ENCODE data around the gene POC1B.

The POC1B gene

DNA sequence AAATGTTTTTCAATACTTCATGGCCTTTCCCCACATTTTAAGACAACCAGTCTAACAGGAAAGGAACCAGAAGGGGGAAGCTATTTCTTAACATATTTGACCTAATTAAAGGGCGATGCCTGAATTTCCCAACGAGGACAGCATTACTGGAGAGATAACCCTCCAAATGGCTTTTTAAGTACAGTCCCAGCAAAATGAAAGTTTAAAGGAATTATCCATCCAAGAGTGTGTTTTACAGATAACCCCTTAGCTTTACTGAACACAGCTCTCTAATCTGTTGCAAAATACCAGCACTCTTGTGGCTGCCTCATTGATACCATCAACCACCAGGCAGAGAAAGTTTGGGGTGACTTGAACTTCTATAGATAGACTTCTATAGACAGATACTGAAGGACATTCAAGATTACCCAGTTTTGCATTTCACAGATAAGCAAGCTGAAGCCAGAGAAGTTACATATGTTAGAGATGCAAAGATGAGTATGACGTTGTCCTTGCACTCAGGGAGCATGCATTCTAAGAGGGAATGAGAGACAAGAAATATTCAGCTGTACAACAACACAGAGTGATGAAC is 132.2 kb downstream of the POC1B start:
- H3K4me3 ChIP-seq (ENCODE audit: low read depth, low read length): no peak overlapping the region
- TF ChIP-seq, protein P1, sequence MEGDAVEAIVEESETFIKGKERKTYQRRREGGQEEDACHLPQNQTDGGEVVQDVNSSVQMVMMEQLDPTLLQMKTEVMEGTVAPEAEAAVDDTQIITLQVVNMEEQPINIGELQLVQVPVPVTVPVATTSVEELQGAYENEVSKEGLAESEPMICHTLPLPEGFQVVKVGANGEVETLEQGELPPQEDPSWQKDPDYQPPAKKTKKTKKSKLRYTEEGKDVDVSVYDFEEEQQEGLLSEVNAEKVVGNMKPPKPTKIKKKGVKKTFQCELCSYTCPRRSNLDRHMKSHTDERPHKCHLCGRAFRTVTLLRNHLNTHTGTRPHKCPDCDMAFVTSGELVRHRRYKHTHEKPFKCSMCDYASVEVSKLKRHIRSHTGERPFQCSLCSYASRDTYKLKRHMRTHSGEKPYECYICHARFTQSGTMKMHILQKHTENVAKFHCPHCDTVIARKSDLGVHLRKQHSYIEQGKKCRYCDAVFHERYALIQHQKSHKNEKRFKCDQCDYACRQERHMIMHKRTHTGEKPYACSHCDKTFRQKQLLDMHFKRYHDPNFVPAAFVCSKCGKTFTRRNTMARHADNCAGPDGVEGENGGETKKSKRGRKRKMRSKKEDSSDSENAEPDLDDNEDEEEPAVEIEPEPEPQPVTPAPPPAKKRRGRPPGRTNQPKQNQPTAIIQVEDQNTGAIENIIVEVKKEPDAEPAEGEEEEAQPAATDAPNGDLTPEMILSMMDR (conservative IDR thresholded peaks at IDR 0.05; ENCODE audit: low read depth, low read length): no peak
- no peak for DNase-seq (ENCODE audit: low read depth)

- TF ChIP-seq, protein P1 (conservative IDR thresholded peaks at IDR 0.05; ENCODE audit: low read depth, low read length): no peak
- no peak for DNase-seq (ENCODE audit: low read depth)
- no peak overlapping the region for H3K4me3 ChIP-seq (ENCODE audit: low read depth, low read length)
Observed at GRCh38 chr12:89392391-89392790, 133.5 kb downstream of the POC1B start.

- no peak for DNase-seq (ENCODE audit: low read depth)
- H3K4me3 ChIP-seq (ENCODE audit: low read depth, low read length): no peak overlapping the region
- TF ChIP-seq, protein P1 (conservative IDR thresholded peaks at IDR 0.05; ENCODE audit: low read depth, low read length): no peak
Observed at GRCh38 chr12:89391726-89392336, 134.0 kb downstream of the POC1B start.

- DNase-seq (ENCODE audit: low read depth): peak; percentile 86
- TF ChIP-seq, protein P1 (conservative IDR thresholded peaks at IDR 0.05; ENCODE audit: low read depth, low read length): no peak
- H3K4me3 ChIP-seq (ENCODE audit: low read depth, low read length): no peak overlapping the region
Observed at GRCh38 chr12:89390802-89391673, 134.8 kb downstream of the POC1B start.

- TF ChIP-seq, protein P1 (conservative IDR thresholded peaks at IDR 0.05; ENCODE audit: low read depth, low read length): no peak
- H3K4me3 ChIP-seq (ENCODE audit: low read depth, low read length): no peak overlapping the region
- DNase-seq (ENCODE audit: low read depth): peak; percentile 50
Observed at GRCh38 chr12:89389755-89390661, 135.8 kb downstream of the POC1B start.

- TF ChIP-seq, protein P1 (conservative IDR thresholded peaks at IDR 0.05; ENCODE audit: low read depth, low read length): no peak
- no peak overlapping the region for H3K4me3 ChIP-seq (ENCODE audit: low read depth, low read length)
- no peak for DNase-seq (ENCODE audit: low read depth)
Observed at GRCh38 chr12:89386138-89386537, 139.7 kb downstream of the POC1B start.

All from choroid plexus epithelial cell (primary cell).